Caco-2 (cell line): Measurements from ENCODE around the gene PRXL2B. TPM values are rescaled to one million over a fixed set of nuclear protein-coding genes. Genes with fewer than 3 reads are reported as not detected.

Experiments used
- BruUV-seq: library from RNA; stranded (reverse); fragments of 400-500 nt; replicated peaks from 2 replicates; lab custom pipeline; 2021; lab: Mats Ljungman, UMichigan
- CTCF ChIA-PET: fragments of 300-600 bp; sonication (Branson Sonifier 250); formaldehyde crosslinking; loops from one replicate; lab custom pipeline; 2022; ENCODE audit warnings: antibody characterized with exemption; lab: Charles Lee
- POLR2A ChIA-PET: fragments of 300-600 bp; sonication (Branson Sonifier 250); formaldehyde crosslinking; loops from one replicate; lab custom pipeline; 2022; ENCODE audit warnings: antibody characterized with exemption; lab: Charles Lee
- DNase-seq, 2 experiments: peaks; one replicate each; pipeline versions ENCODE4 v3.0.0 to v3.0.0-alpha.2; 2020 to 2022
- H3K27me3 ChIP-seq: replicated peaks from 2 replicates; pipeline ENCODE4 v1.6.0; 2011; ENCODE audit warnings: low read length; ENCODE audit not compliant: control insufficient read depth, insufficient read depth
- H3K36me3 ChIP-seq: 2 replicates; pipeline ENCODE4 v1.5.1; 2011; ENCODE audit warnings: low read length; ENCODE audit not compliant: control insufficient read depth, insufficient read depth
- H3K4me1 ChIP-seq: fragments of 250-450 bp; sonication (Bioruptor Pico); 2 replicates; pipeline ENCODE4 v1.5.1; 2020; ENCODE audit warnings: mild to moderate bottlenecking
- H3K4me3 ChIP-seq: 2 replicates; pipeline ENCODE4 v1.5.1; 2011; ENCODE audit warnings: low read depth, mild to moderate bottlenecking, control low read depth, low read length
- H3K9me3 ChIP-seq: fragments of 250-450 bp; sonication (Bioruptor Pico); 2 replicates; pipeline ENCODE4 v1.5.1; 2020; ENCODE audit warnings: mild to moderate bottlenecking, moderate library complexity
- H3K27ac Mint-ChIP-seq: one replicate; pipeline ENCODE4 v1.8.0; 2022; ENCODE audit warnings: mixed read lengths; ENCODE audit not compliant: unreplicated experiment
- H3K27me3 Mint-ChIP-seq: one replicate; pipeline ENCODE4 v1.8.0; 2022; ENCODE audit warnings: mixed read lengths; ENCODE audit not compliant: insufficient read depth, unreplicated experiment
- H3K36me3 Mint-ChIP-seq: one replicate; pipeline ENCODE4 v1.8.0; 2022; ENCODE audit warnings: mild to moderate bottlenecking, mixed read lengths; ENCODE audit not compliant: insufficient read depth, unreplicated experiment
- H3K4me1 Mint-ChIP-seq: one replicate; pipeline ENCODE4 v1.8.0; 2022; ENCODE audit warnings: low read depth, mixed read lengths; ENCODE audit not compliant: unreplicated experiment
- H3K4me3 Mint-ChIP-seq: one replicate; pipeline ENCODE4 v1.8.0; 2022; ENCODE audit warnings: mild to moderate bottlenecking, moderate library complexity, mixed read lengths; ENCODE audit not compliant: unreplicated experiment
- H3K9me3 Mint-ChIP-seq: one replicate; pipeline ENCODE4 v1.8.0; 2022; ENCODE audit warnings: mixed read lengths; ENCODE audit not compliant: unreplicated experiment
- intact Hi-C: fragments of 100-400 bp; cut with micrococcal nuclease; formaldehyde crosslinking; loops from one replicate; pipeline ENCODE4 v1.10.0; 2022; ENCODE audit not compliant: unreplicated experiment
- total RNA-seq: library from RNA; stranded (reverse); gene quantifications from 2 replicates; pipeline ENCODE4 v1.2.3, GENCODE V29; 2022
- TF ChIP-seq, protein P1 (sequence below), 2 experiments: fragments of 200-600 bp in 1 of 2; IDR thresholded peaks; 1 replicate in 1 of 2; 2 replicates in 1 of 2; pipeline versions ENCODE4 v1.5.1 to v1.8.0; 2011 to 2022; ENCODE audit warnings: antibody characterized with exemption in 1 of 2, control low read depth in 1 of 2, inconsistent platforms in 1 of 2, low read depth in 1 of 2, low read length in 1 of 2, mild to moderate bottlenecking in 1 of 2, moderate library complexity in 1 of 2; ENCODE audit not compliant: insufficient read depth in 1 of 2, severe bottlenecking in 1 of 2, unreplicated experiment in 1 of 2

PRXL2B gene
- total RNA-seq, 1 experiment from 2014 or later = 16.2 TPM

DNA sequence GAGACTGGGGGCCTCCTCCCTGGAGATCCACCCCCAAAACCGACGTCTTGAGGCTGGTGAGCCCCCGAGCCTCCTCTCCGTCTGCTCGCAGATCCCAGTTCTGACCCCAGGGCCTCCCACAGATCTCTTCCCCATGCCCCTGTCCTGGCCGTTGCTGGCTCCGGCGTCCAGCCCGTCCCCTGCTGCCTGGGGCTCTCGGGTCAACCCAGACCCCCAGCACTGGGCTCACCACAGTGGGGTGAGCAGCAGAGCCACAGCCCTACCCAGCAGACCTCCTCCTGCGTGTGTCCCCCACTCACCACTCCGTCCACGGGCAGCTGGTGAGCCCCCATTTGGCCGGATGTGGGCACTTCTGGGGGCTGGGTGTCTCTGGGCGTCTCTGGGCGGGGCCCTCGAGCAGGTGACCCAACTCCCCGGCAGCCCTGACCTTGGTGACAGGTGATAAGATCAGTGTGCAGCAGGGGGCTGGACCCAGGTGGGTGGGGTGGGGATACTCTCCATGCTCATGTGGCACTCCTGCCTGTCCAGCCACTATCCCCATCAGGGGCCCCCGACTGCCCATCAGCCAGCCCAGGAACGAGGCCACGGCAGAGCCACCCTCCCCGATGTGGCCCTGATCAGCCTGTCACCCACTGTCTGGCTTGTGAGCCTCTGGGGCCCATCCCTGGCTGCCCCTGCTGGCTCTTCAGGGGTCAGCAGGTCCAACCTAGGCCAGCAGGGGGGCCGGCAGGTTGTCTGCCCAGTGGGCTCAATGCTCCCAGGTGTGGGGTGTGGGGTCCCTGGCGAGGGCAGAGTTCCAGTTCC, 29.7 kb upstream of the PRXL2B start:
- no peaks in the 10 kb centered on the region for H3K36me3 ChIP-seq
- peak overlapping the region; percentile 75 for H3K4me3 Mint-ChIP-seq
- BruUV-seq = no TSS peak
- CTCF ChIA-PET = no interaction called here
- H3K27me3 ChIP-seq = no peaks in the 10 kb centered on the region
- peak overlapping the region; percentile 2 for H3K4me3 ChIP-seq
- POLR2A ChIA-PET = no interaction called here
- TF ChIP-seq, protein P1, sequence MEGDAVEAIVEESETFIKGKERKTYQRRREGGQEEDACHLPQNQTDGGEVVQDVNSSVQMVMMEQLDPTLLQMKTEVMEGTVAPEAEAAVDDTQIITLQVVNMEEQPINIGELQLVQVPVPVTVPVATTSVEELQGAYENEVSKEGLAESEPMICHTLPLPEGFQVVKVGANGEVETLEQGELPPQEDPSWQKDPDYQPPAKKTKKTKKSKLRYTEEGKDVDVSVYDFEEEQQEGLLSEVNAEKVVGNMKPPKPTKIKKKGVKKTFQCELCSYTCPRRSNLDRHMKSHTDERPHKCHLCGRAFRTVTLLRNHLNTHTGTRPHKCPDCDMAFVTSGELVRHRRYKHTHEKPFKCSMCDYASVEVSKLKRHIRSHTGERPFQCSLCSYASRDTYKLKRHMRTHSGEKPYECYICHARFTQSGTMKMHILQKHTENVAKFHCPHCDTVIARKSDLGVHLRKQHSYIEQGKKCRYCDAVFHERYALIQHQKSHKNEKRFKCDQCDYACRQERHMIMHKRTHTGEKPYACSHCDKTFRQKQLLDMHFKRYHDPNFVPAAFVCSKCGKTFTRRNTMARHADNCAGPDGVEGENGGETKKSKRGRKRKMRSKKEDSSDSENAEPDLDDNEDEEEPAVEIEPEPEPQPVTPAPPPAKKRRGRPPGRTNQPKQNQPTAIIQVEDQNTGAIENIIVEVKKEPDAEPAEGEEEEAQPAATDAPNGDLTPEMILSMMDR (IDR thresholded peaks at IDR 0.05; ENCODE audit: insufficient read depth in 1 of 2, low read depth in 1 of 2, low read length in 1 of 2, severe bottlenecking in 1 of 2, unreplicated experiment in 1 of 2) = no peak
- no peaks in the 10 kb centered on the region for H3K4me1 ChIP-seq
- intact Hi-C loops = no loop called here
- no peaks in the 10 kb centered on the region for H3K36me3 Mint-ChIP-seq
- no peaks in the 10 kb centered on the region for H3K4me1 Mint-ChIP-seq
- peaks cover 2% of the 10 kb centered on the region for H3K27me3 Mint-ChIP-seq
- no peaks in the 10 kb centered on the region for H3K9me3 Mint-ChIP-seq
- DNase-seq = peak in 1 of 2 experiments; percentile 33
- H3K9me3 ChIP-seq = no peaks in the 10 kb centered on the region
- H3K27ac Mint-ChIP-seq = peak overlapping the region; percentile 53

DNA sequence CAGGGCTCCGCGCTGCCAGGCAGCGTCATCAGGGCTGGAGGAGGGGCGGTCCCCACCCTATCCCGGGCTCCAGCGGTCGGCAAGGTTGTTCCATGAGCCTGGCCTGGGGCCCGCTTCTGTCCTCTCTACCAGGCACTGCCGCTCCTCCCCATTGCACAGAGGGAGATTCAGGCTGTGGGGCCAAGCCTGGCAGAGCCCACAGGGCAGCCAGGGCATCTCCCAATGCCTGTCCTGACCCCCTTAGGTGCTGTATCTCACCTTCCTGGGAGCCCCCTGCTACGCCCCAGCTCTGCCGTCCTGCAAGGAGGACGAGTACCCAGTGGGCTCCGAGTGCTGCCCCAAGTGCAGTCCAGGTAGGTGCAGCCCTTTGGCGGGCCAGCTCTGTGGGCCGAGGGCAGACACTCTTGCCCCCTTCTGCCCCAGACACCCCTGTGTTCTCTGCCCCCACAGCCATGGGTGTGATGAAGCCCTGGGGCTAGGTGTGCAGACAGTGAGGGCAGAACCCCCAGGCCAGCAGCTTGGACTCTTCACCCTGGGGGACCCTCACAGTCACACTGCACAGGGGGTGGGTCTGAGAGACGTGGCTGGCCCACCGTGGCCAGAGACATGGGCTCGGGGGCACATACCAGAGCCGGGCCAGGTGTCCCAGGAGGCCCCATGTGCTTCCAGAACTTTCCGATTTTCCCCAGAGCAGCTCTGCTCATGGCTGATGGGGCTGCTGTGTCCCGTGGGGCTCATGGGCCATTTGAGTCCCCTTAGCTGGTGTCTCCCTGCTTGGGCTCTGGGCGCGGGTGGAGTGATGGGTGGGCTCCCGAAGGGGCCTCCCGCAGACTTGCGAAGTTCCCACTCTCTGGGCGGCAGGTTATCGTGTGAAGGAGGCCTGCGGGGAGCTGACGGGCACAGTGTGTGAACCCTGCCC, 28.8 kb upstream of the PRXL2B start:
- intact Hi-C loops = no loop called here
- no peak overlapping the region for H3K27ac Mint-ChIP-seq
- TF ChIP-seq, protein P1 (IDR thresholded peaks at IDR 0.05; ENCODE audit: insufficient read depth in 1 of 2, low read depth in 1 of 2, low read length in 1 of 2, severe bottlenecking in 1 of 2, unreplicated experiment in 1 of 2) = no peak
- H3K9me3 Mint-ChIP-seq = no peaks in the 10 kb centered on the region
- H3K27me3 Mint-ChIP-seq = peaks cover 2% of the 10 kb centered on the region
- H3K4me1 Mint-ChIP-seq = no peaks in the 10 kb centered on the region
- H3K36me3 Mint-ChIP-seq = no peaks in the 10 kb centered on the region
- no peak overlapping the region for H3K4me3 Mint-ChIP-seq
- ChIA-PET POLR2A (no interaction called here), CTCF (interaction anchor here (0.5 kb wide), 1 partner anchor 13 kb away, joined by 3 read pairs; no protein-coding TSS in a partner anchor)
- no peak for DNase-seq
- no peaks in the 10 kb centered on the region for H3K36me3 ChIP-seq
- H3K27me3 ChIP-seq = no peaks in the 10 kb centered on the region
- BruUV-seq = no TSS peak
- no peaks in the 10 kb centered on the region for H3K9me3 ChIP-seq
- H3K4me1 ChIP-seq = no peaks in the 10 kb centered on the region
- H3K4me3 ChIP-seq = no peak overlapping the region

DNA sequence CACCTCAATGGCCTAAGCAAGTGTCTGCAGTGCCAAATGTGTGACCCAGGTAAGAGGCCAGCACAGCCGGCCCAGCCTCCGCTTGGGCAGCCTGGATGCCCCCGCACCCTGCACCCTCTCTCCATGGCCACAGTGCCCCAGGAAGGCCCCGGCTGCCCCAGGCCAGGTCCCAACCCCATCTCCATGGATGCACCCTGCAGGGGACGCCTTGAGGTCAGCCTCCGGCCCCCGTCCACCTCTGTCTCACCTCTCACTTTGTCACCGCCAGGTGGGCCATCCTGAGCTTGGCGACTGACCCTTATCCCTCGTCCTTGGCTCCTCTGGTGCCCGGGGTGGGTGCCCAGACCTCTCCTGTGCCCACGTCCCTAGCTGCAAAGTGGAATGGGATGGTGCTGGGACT, 28.2 kb upstream of the PRXL2B start:
- Mint-ChIP-seq H3K9me3 (no peaks in the 10 kb centered on the region), H3K4me1 (no peaks in the 10 kb centered on the region), H3K27me3 (peaks cover 2% of the 10 kb centered on the region), H3K27ac (no peak overlapping the region), H3K4me3 (no peak overlapping the region), H3K36me3 (no peaks in the 10 kb centered on the region)
- Histone ChIP-seq H3K27me3 (no peaks in the 10 kb centered on the region), H3K4me3 (no peak overlapping the region), H3K36me3 (no peaks in the 10 kb centered on the region), H3K9me3 (no peaks in the 10 kb centered on the region), H3K4me1 (no peaks in the 10 kb centered on the region)
- CTCF ChIA-PET = no interaction called here
- intact Hi-C loops = no loop called here
- DNase-seq = no peak
- POLR2A ChIA-PET = no interaction called here
- no TSS peak for BruUV-seq
- TF ChIP-seq, protein P1 (IDR thresholded peaks at IDR 0.05; ENCODE audit: insufficient read depth in 1 of 2, low read depth in 1 of 2, low read length in 1 of 2, severe bottlenecking in 1 of 2, unreplicated experiment in 1 of 2) = no peak
